WTC11 (cell line): Measurements from ENCODE around the gene CYB5D1. TPM values are rescaled to one million over a fixed set of nuclear protein-coding genes. Genes with fewer than 3 reads are reported as not detected.
"Not testable (repeated sequence)": the region's sequence is repeated elsewhere in the genome, so short reads cannot be mapped to it uniquely, and the experiment has no call there.

Source experiments
- ATAC-seq: fragments of 200-7000 bp; cut with Tn5 transposase; 2 replicates; pipeline ENCODE4 v1.10.0; 2021; ENCODE audit warnings: mild to moderate bottlenecking, moderate library complexity
- CTCF ChIA-PET: fragments of 300-600 bp; sonication (Branson Sonifier 250); formaldehyde crosslinking; loops from one replicate; lab custom pipeline; 2021; ENCODE audit warnings: antibody characterized with exemption; lab: Charles Lee
- POLR2A ChIA-PET: fragments of 350-600 bp; sonication (Branson Sonifier 250); formaldehyde crosslinking; loops from one replicate; lab custom pipeline; 2021; ENCODE audit warnings: antibody characterized with exemption; lab: Charles Lee
- DNase-seq: peaks from one replicate; pipeline ENCODE4 v3.0.0; 2021; ENCODE audit warnings: low spot score
- H3K27ac Mint-ChIP-seq: 2 replicates; pipeline ENCODE4 v1.8.0; 2021; ENCODE audit warnings: mixed read lengths
- H3K27me3 Mint-ChIP-seq: 2 replicates; pipeline ENCODE4 v1.8.0; 2021; ENCODE audit warnings: low read depth, mild to moderate bottlenecking, moderate library complexity, mixed read lengths
- H3K36me3 Mint-ChIP-seq: 2 replicates; pipeline ENCODE4 v1.8.0; 2021; ENCODE audit warnings: mixed read lengths
- H3K4me1 Mint-ChIP-seq: 2 replicates; pipeline ENCODE4 v1.8.0; 2022; ENCODE audit warnings: mixed read lengths
- H3K4me3 Mint-ChIP-seq: 2 replicates; pipeline ENCODE4 v1.8.0; 2021; ENCODE audit warnings: mild to moderate bottlenecking, moderate library complexity, mixed read lengths
- H3K9me3 Mint-ChIP-seq: 2 replicates; pipeline ENCODE4 v1.8.0; 2021; ENCODE audit warnings: mixed read lengths
- ATF6 ChIP-seq: sonication (generic); formaldehyde crosslinking; IDR thresholded peaks from 2 replicates; pipeline ENCODE4 v1.8.1; 2023; ENCODE audit warnings: mild to moderate bottlenecking, missing genetic modification reagents
- CREM ChIP-seq: sonication (generic); formaldehyde crosslinking; IDR thresholded peaks from 2 replicates; pipeline ENCODE4 v1.8.1; 2022; ENCODE audit warnings: mild to moderate bottlenecking, missing genetic modification reagents, moderate library complexity
- CTCF ChIP-seq: fragments of 200-600 bp; IDR thresholded peaks from 2 replicates; pipeline ENCODE4 v1.8.0; 2022; ENCODE audit warnings: antibody characterized with exemption
- E2F1 ChIP-seq: sonication (generic); formaldehyde crosslinking; IDR thresholded peaks from 2 replicates; pipeline ENCODE4 v1.8.0; 2022; ENCODE audit warnings: mild to moderate bottlenecking, missing genetic modification reagents
- E2F4 ChIP-seq: sonication (generic); formaldehyde crosslinking; IDR thresholded peaks from 2 replicates; pipeline ENCODE4 v1.8.1; 2022; ENCODE audit warnings: low read depth, mild to moderate bottlenecking, moderate library complexity, missing genetic modification reagents, borderline replicate concordance
- GABPB1 ChIP-seq: sonication (generic); formaldehyde crosslinking; IDR thresholded peaks from 2 replicates; pipeline ENCODE4 v1.8.1; 2023; ENCODE audit warnings: mild to moderate bottlenecking, missing genetic modification reagents
- JUN ChIP-seq: sonication (generic); formaldehyde crosslinking; IDR thresholded peaks from 2 replicates; pipeline ENCODE4 v1.8.0; 2023; ENCODE audit warnings: mild to moderate bottlenecking, missing genetic modification reagents
- NR1H2 ChIP-seq: sonication (generic); formaldehyde crosslinking; IDR thresholded peaks from 2 replicates; pipeline ENCODE4 v1.9.0; 2021; ENCODE audit warnings: mild to moderate bottlenecking, moderate library complexity, missing genetic modification reagents
- NR3C1 ChIP-seq: sonication (generic); formaldehyde crosslinking; conservative IDR thresholded peaks from 2 replicates; pipeline ENCODE4 v1.8.1; 2023; ENCODE audit warnings: low read depth, mild to moderate bottlenecking, missing genetic modification reagents
- SMAD3 ChIP-seq: sonication (generic); formaldehyde crosslinking; IDR thresholded peaks from 2 replicates; pipeline ENCODE4 v1.8.0; 2022; ENCODE audit warnings: missing genetic modification reagents, mild to moderate bottlenecking, borderline replicate concordance
- SP1 ChIP-seq: sonication (generic); formaldehyde crosslinking; conservative IDR thresholded peaks from 2 replicates; pipeline ENCODE4 v1.8.1; 2022; ENCODE audit warnings: missing genetic modification reagents
- TEAD1 ChIP-seq: sonication (generic); formaldehyde crosslinking; IDR thresholded peaks from 2 replicates; pipeline ENCODE4 v1.8.0; 2022; ENCODE audit warnings: mild to moderate bottlenecking, missing genetic modification reagents
- TEAD4 ChIP-seq: sonication (generic); formaldehyde crosslinking; IDR thresholded peaks from 2 replicates; pipeline ENCODE4 v1.8.0; 2022; ENCODE audit warnings: mild to moderate bottlenecking, missing genetic modification reagents
- TP53 ChIP-seq: sonication (generic); formaldehyde crosslinking; IDR thresholded peaks from 2 replicates; pipeline ENCODE4 v1.8.1; 2023; ENCODE audit warnings: mild to moderate bottlenecking, missing genetic modification reagents
- ZNF423 ChIP-seq: fragments of 250-450 bp; sonication (Bioruptor Pico); IDR thresholded peaks from 2 replicates; pipeline ENCODE4 v2.1.2; 2022; ENCODE audit warnings: mild to moderate bottlenecking, moderate library complexity
- ZNF671 ChIP-seq: fragments of 250-450 bp; sonication (Bioruptor Pico); IDR thresholded peaks from 2 replicates; pipeline ENCODE4 v1.8.0; 2021; ENCODE audit warnings: mild to moderate bottlenecking
- total RNA-seq: library from RNA; stranded (reverse); gene quantifications from 3 replicates; pipeline ENCODE4 v1.2.3, GENCODE V29; 2021

Gene CYB5D1
- total RNA-seq, 1 experiment from 2014 or later = 15.2 TPM

GRCh38 chr17:7859028-7859427 is 1.2 kb downstream of the CYB5D1 start (continued):
- TF ChIP-seq TEAD1 = no peak

GRCh38 chr17:7862692-7863437 is 5.1 kb downstream of the CYB5D1 start:
- Mint-ChIP-seq H3K4me3 (no peak overlapping the region), H3K27me3 (no peaks in the 10 kb centered on the region)
- peak; percentile 77 for DNase-seq
- POLR2A ChIA-PET = interaction anchor here (0.7 kb wide), 3 partner anchors 24 to 361 kb away, joined by 3 to 6 read pairs (median 4); no protein-coding TSS in a partner anchor
- no peak for TF ChIP-seq JUN (CRISPR knock-in tag)
- TF ChIP-seq CTCF = peak; percentile 64; the same call in 1 of the 2 replicates
- TF ChIP-seq, all 79 proteins: peak for 1
- peaks cover 8% of the 10 kb centered on the region; the same call in 1 of the 2 replicates for H3K9me3 Mint-ChIP-seq
- H3K4me1 Mint-ChIP-seq = peaks cover 11% of the 10 kb centered on the region
- H3K27ac Mint-ChIP-seq = peak overlapping the region; percentile 17; the same call in 1 of the 2 replicates
- CTCF ChIA-PET = interaction anchor here (0.7 to 2.9 kb wide), 14 partner anchors 13 to 480 kb away, joined by 3 to 15 read pairs (median 5); partner anchors contain the start of genes KDM6B and MPDU1
- no peak for ATAC-seq
- peaks cover 9% of the 10 kb centered on the region for H3K36me3 Mint-ChIP-seq

- H3K36me3 Mint-ChIP-seq, H3K27me3 Mint-ChIP-seq, H3K27ac Mint-ChIP-seq, H3K9me3 Mint-ChIP-seq, H3K4me3 Mint-ChIP-seq, H3K4me1 Mint-ChIP-seq, DNase-seq, ATAC-seq: not testable (repeated sequence)
- CTCF ChIA-PET = interaction anchor here (0.6 to 1.5 kb wide), 5 partner anchors 27 to 994 kb away, joined by 3 to 4 read pairs (median 3); no protein-coding TSS in a partner anchor
- POLR2A ChIA-PET = interaction anchor here (0.7 kb wide), 1 partner anchor 24 kb away, joined by 4 read pairs; the partner anchor contains the start of gene CHD3
Observed at GRCh38 chr17:7864384-7864783, 6.6 kb downstream of the CYB5D1 start.

- ATAC-seq (no peak), DNase-seq (no peak)
- Mint-ChIP-seq H3K27ac (no peak overlapping the region), H3K4me1 (peaks cover 3% of the 10 kb centered on the region), H3K4me3 (no peak overlapping the region), H3K9me3 (peaks cover 8% of the 10 kb centered on the region; the same call in 1 of the 2 replicates), H3K27me3 (no peaks in the 10 kb centered on the region), H3K36me3 (peaks cover 4% of the 10 kb centered on the region)
- ChIA-PET CTCF (interaction anchor here (0.8 to 1.0 kb wide), 4 partner anchors 47 to 193 kb away, joined by 3 to 4 read pairs (median 4); no protein-coding TSS in a partner anchor), POLR2A (interaction anchor here (0.7 kb wide), 1 partner anchor 23 kb away, joined by 4 read pairs; the partner anchor contains the start of gene CHD3)
- TF ChIP-seq SP1 (CRISPR knock-in tag) (no peak), ZNF671 (CRISPR knock-in tag) (no peak), TEAD4 (no peak), E2F1 (CRISPR knock-in tag) (no peak), ZNF423 (CRISPR knock-in tag) (no peak), SMAD3 (no peak), CREM (CRISPR knock-in tag) (no peak), NR1H2 (CRISPR knock-in tag) (no peak), NR3C1 (CRISPR knock-in tag) (no peak), GABPB1 (CRISPR knock-in tag) (no peak), TP53 (CRISPR knock-in tag) (no peak), E2F4 (CRISPR knock-in tag) (no peak), ATF6 (CRISPR knock-in tag) (no peak)
- TF ChIP-seq, all 79 proteins: peak for 0
Observed at GRCh38 chr17:7864995-7865650, 7.3 kb downstream of the CYB5D1 start.
